B cell (primary cell): ENCODE data around the gene MED17. TPM values are rescaled to one million over a fixed set of nuclear protein-coding genes. Genes with fewer than 3 reads are reported as not detected.
"Not testable (repeated sequence)": the region's sequence is repeated elsewhere in the genome, so short reads cannot be mapped to it uniquely, and the experiment has no call there.

Source experiments
- ATAC-seq: fragments of 200-7000 bp; cut with Tn5 transposase; one replicate; pipeline ENCODE4 v1.10.0; 2021; ENCODE audit warnings: low read depth, mild to moderate bottlenecking, moderate number of reproducible peaks, moderate library complexity
- CTCF ChIA-PET: fragments of 350-600 bp; sonication (Branson Sonifier 250); formaldehyde crosslinking; loops from one replicate; lab custom pipeline; 2021; ENCODE audit warnings: antibody characterized with exemption, inconsistent platforms; lab: Charles Lee
- POLR2A ChIA-PET: fragments of 350-600 bp; sonication (Branson Sonifier 250); formaldehyde crosslinking; loops from one replicate; lab custom pipeline; 2021; ENCODE audit warnings: antibody characterized with exemption; lab: Charles Lee
- DNase-seq: peaks from one replicate; pipeline ENCODE4 v3.0.0; 2013
- H2AFZ ChIP-seq: 2 replicates; pipeline ENCODE4 v1.6.1; 2012; ENCODE audit warnings: mild to moderate bottlenecking, low read depth, low read length; ENCODE audit not compliant: insufficient read depth, poor library complexity, severe bottlenecking
- H3K27ac ChIP-seq, 2 donors: 1 replicate in 1 of 2; 2 replicates in 1 of 2; pipeline ENCODE4 v1.5.1; 2012 to 2013; ENCODE audit warnings: low read length in 2 of 2, mild to moderate bottlenecking in 2 of 2, moderate library complexity in 1 of 2
- H3K27me3 ChIP-seq, 4 experiments: fragments of 200-600 bp in 1 of 4; sonication (generic) in 1 of 4; replicated peaks in 1 of 4; 1 replicate in 2 of 4; 2 replicates in 2 of 4; pipeline versions ENCODE4 v1.6.1 to v1.7.0; 2013 to 2016; ENCODE audit warnings: low read length in 3 of 4, mild to moderate bottlenecking in 2 of 4, mixed read lengths in 1 of 4, moderate library complexity in 1 of 4; ENCODE audit not compliant: insufficient read depth in 4 of 4, control insufficient read depth in 3 of 4; ENCODE audit errors: control extremely low read depth in 1 of 4
- H3K36me3 ChIP-seq, 2 experiments: replicated peaks in 1 of 2; 1 replicate in 1 of 2; 2 replicates in 1 of 2; pipeline versions ENCODE4 v1.6.1 to v1.7.1; 2013; ENCODE audit warnings: low read length in 1 of 2; ENCODE audit not compliant: insufficient read depth in 2 of 2, control insufficient read depth in 1 of 2; ENCODE audit errors: control extremely low read depth in 1 of 2, extremely low read depth in 1 of 2
- H3K4me1 ChIP-seq, 2 donors: fragments of 200-600 bp in 1 of 2; sonication (generic) in 1 of 2; 1 replicate in 1 of 2; 2 replicates in 1 of 2; pipeline versions ENCODE4 v1.5.1 to v1.6.1; 2013 to 2017; ENCODE audit warnings: low read length in 2 of 2; ENCODE audit not compliant: control insufficient read depth in 2 of 2, insufficient read depth in 2 of 2
- H3K4me2 ChIP-seq: replicated peaks from 2 replicates; pipeline ENCODE3; 2012; ENCODE audit warnings: mild to moderate bottlenecking, low read depth, low read length; ENCODE audit not compliant: poor library complexity, severe bottlenecking
- H3K4me3 ChIP-seq, 5 experiments: fragments of 200-600 bp in 1 of 5; sonication (generic) in 1 of 5; 1 replicate in 3 of 5; 2 replicates in 2 of 5; pipeline versions ENCODE4 v1.5.1 to v1.7.0; 2011 to 2016; ENCODE audit warnings: low read length in 4 of 5, mild to moderate bottlenecking in 4 of 5, low read depth in 2 of 5, control low read depth in 1 of 5, moderate library complexity in 1 of 5; ENCODE audit not compliant: insufficient read depth in 1 of 5; ENCODE audit errors: control extremely low read depth in 1 of 5, extremely low read depth in 1 of 5
- H3K79me2 ChIP-seq: fragments of 200-600 bp; sonication (generic); one replicate; pipeline ENCODE4 v1.6.0; 2016; ENCODE audit warnings: low read length; ENCODE audit not compliant: control insufficient read depth, insufficient read depth
- H3K9ac ChIP-seq: fragments of 200-600 bp; sonication (generic); 2 replicates; pipeline ENCODE4 v1.6.1; 2017; ENCODE audit warnings: mild to moderate bottlenecking, low read length, moderate library complexity
- H3K9me3 ChIP-seq, 3 donors: one replicate each; pipeline versions ENCODE4 v1.6.1 to v1.7.1; 2013; ENCODE audit warnings: low read length in 2 of 3; ENCODE audit not compliant: control insufficient read depth in 2 of 3, insufficient read depth in 1 of 3; ENCODE audit errors: control extremely low read depth in 1 of 3
- H4K20me1 ChIP-seq: 2 replicates; pipeline ENCODE4 v1.6.0; 2012; ENCODE audit warnings: mild to moderate bottlenecking, low read length; ENCODE audit not compliant: insufficient read depth, control insufficient read depth, poor library complexity, severe bottlenecking
- H3K27ac Mint-ChIP-seq: one replicate; pipeline ENCODE4 v1.8.0; 2021; ENCODE audit warnings: mixed read lengths
- H3K27me3 Mint-ChIP-seq: one replicate; pipeline ENCODE4 v1.8.0; 2021; ENCODE audit warnings: mixed read lengths
- H3K4me1 Mint-ChIP-seq: one replicate; pipeline ENCODE4 v1.8.0; 2021; ENCODE audit warnings: mixed read lengths
- H3K4me3 Mint-ChIP-seq: one replicate; pipeline ENCODE4 v1.8.0; 2021; ENCODE audit warnings: mixed read lengths
- H3K9me3 Mint-ChIP-seq: one replicate; pipeline ENCODE4 v1.8.0; 2022; ENCODE audit warnings: mixed read lengths; ENCODE audit not compliant: insufficient read depth
- CTCF ChIP-seq: fragments of 200-600 bp; IDR thresholded peaks from one replicate; pipeline ENCODE4 v1.8.0; 2022; ENCODE audit warnings: antibody characterized with exemption, mild to moderate bottlenecking
- EZH2 ChIP-seq: IDR thresholded peaks from 2 replicates; pipeline ENCODE4 v1.6.1; 2012; ENCODE audit warnings: borderline replicate concordance, low read depth, mild to moderate bottlenecking, moderate library complexity, low read length; ENCODE audit not compliant: insufficient read depth, poor library complexity, severe bottlenecking
- WGBS: methylation state at CpG from one replicate; pipeline ENCODE4 v1.1.5; 2013; ENCODE audit warnings: missing lambda C conversion rate; ENCODE audit not compliant: insufficient coverage; 5-methylcytosine and 5-hydroxymethylcytosine counted together
- intact Hi-C: fragments of 100-400 bp; cut with micrococcal nuclease; formaldehyde crosslinking; loops from one replicate; pipeline ENCODE4 v1.10.0; 2022
- polyA plus RNA-seq: library from polyadenylated mRNA; depleted of rRNA; stranded (reverse); fragments of >200 nt; gene quantifications from 2 replicates; pipeline ENCODE4 v1.2.3, GENCODE V29; 2012
- total RNA-seq, 2 donors: library from RNA; stranded (reverse); fragments of 120-200 nt in 1 of 2; gene quantifications; 1 replicate in 1 of 2; 2 replicates in 1 of 2; pipeline versions ENCODE4 v1.2.3 to v1.2.4, GENCODE V29; 2013 to 2022

MED17 gene
- total and polyA plus RNA-seq, 2 donors (not counting 1 experiment from before 2014, with no cell fraction given), result 26.1 to 78.1 TPM

GRCh38 chr11:93757924-93758865 lies 25.9 kb upstream of the MED17 start:
- no peak for DNase-seq
- Mint-ChIP-seq H3K27me3 (no peaks in the 10 kb centered on the region), H3K4me3 (no peak overlapping the region), H3K27ac (no peak overlapping the region), H3K9me3 (peaks cover 2% of the 10 kb centered on the region), H3K4me1 (no peaks in the 10 kb centered on the region)
- WGBS, result 98% methylated on average over 38 of the region's 38 CpGs
- Histone ChIP-seq H4K20me1 (no peaks in the 10 kb centered on the region), H3K4me3 (no peak overlapping the region), H3K4me1 (no peaks in the 10 kb centered on the region), H2AFZ (no peak overlapping the region), H3K9me3 (peaks cover 0 to 10% (median 0%) of the 10 kb centered on the region in 3 donors), H3K27ac (no peak overlapping the region), H3K4me2 (no peak overlapping the region), H3K36me3 (peaks cover 9 to 46% of the 10 kb centered on the region in 2 experiments), H3K9ac (no peak overlapping the region), H3K79me2 (no peaks in the 10 kb centered on the region), H3K27me3 (no peaks in the 10 kb centered on the region)
- intact Hi-C loops, result no loop called here
- TF ChIP-seq CTCF (no peak), EZH2 (no peak)
- no peak for ATAC-seq
- CTCF ChIA-PET, result no interaction called here
- POLR2A ChIA-PET, result no interaction called here

- H3K79me2 ChIP-seq, CTCF ChIA-PET, ATAC-seq, H3K4me1 Mint-ChIP-seq, H2AFZ ChIP-seq, H3K9me3 Mint-ChIP-seq, H3K27me3 Mint-ChIP-seq, DNase-seq, H3K4me2 ChIP-seq, H3K4me3 Mint-ChIP-seq, H3K27ac Mint-ChIP-seq, H3K27ac ChIP-seq, H3K4me3 ChIP-seq, H4K20me1 ChIP-seq, intact Hi-C loops, H3K4me1 ChIP-seq, H3K27me3 ChIP-seq, POLR2A ChIA-PET, H3K9ac ChIP-seq: not testable (repeated sequence)
- Histone ChIP-seq H3K9me3 (peaks cover 0 to 10% (median 0%) of the 10 kb centered on the region in 3 donors), H3K36me3 (peaks cover 8 to 50% of the 10 kb centered on the region in 2 experiments)
- no CpG with 5 or more reads among the region's 4 CpGs for WGBS
Observed at GRCh38 chr11:93759123-93759522, 25.0 kb upstream of the MED17 start.
